ENCODE data around the gene SERPINA5. TPM values are rescaled to one million over a fixed set of nuclear protein-coding genes. Genes with fewer than 3 reads are reported as not detected.
A peak's percentile ranks its signal among the peaks of the same experiment; 100 is the strongest.
"Not testable (repeated sequence)": the region's sequence is repeated elsewhere in the genome, so short reads cannot be mapped to it uniquely, and the experiment has no call there.

SERPINA5 gene
- total and polyA plus RNA-seq, 9 donors, result 0.05 to 1.2 (median 0.29) TPM; not detected in 2

DNA sequence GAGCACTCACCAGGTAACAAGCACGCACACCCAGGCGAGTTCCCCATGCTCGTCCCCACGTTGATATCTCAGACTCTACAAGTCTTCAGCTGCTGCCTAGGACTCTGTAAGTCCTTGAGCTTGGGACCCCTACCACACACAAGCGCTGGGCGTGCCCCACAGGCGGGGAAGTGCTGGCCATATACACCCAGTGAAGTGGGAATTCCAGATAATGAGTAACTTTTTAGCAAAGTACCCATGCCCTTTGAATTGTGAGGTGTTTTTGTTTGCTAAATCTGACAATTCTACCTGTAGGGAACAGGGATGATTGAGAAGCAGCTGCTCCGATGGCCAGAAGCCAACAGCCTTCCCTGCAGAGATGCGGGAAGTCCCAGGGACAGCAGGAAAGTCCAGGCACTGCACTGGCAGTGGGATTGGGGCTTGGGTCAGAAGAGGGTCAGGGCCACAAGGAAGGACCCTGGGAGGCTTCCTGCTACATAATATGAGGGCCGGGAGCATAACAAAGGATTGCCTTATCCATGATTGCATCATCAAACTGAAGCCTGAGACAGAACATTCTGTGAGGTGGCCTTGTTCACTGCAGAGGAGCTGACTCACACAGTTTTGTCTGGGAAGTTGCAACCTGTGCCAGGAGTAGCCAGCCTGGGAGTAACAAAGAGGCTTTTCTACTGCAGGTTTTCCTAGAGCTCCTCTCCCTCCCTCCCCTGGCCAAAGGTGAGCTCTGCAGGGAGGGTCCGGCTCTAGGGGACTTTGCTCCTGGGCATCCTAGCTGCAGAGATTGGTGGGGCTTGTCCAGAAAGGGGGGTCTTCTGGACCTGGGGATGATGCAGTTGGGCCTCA is 17.8 kb downstream of the SERPINA5 start:
- peak; percentile 37 for DNase-seq
- H3K36me3 ChIP-seq (ENCODE audit: control insufficient read depth, insufficient read depth, low read length), result no peaks in the 10 kb centered on the region
- H3K27ac ChIP-seq (ENCODE audit: low read length), result no peak overlapping the region
- H3K9me3 ChIP-seq (replicated peaks; ENCODE audit: control insufficient read depth, low read depth, low read length), result no peaks in the 10 kb centered on the region
- no peaks in the 10 kb centered on the region for H3K27me3 ChIP-seq (ENCODE audit: control insufficient read depth, insufficient read depth, low read length)
- 62% methylated on average over 6 of the region's 11 CpGs for WGBS (ENCODE audit: insufficient coverage)
- peaks cover 11% of the 10 kb centered on the region for H3K4me1 ChIP-seq (ENCODE audit: control insufficient read depth, insufficient read depth, low read length)
- H3K4me3 ChIP-seq (ENCODE audit: low read length), result no peak overlapping the region

DNA sequence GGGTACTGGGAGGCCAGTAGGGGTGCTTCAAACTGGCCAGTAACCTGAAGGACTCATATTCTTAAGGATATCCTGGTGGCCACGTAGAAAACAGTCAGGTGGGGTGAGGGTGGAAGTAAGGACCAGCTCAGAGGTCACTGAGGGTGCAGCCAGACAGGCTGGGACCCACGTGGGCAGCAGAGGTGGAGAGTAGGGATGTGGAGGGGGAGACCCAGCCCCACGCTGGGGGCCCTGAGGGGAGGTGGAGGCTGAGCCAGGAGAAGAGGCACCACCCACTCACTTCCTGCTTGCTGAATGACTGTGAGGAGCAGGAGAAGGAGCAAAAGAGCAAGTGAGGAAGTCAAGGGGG is 18.4 kb downstream of the SERPINA5 start:
- no peaks in the 10 kb centered on the region for H3K9me3 ChIP-seq (replicated peaks; ENCODE audit: control insufficient read depth, low read depth, low read length)
- no peak for DNase-seq
- H3K27ac ChIP-seq (ENCODE audit: low read length), result no peak overlapping the region
- H3K4me1 ChIP-seq (ENCODE audit: control insufficient read depth, insufficient read depth, low read length), result peaks cover 11% of the 10 kb centered on the region
- 34% methylated on average over 3 of the region's 3 CpGs for WGBS (ENCODE audit: insufficient coverage)
- H3K27me3 ChIP-seq (ENCODE audit: control insufficient read depth, insufficient read depth, low read length), result no peaks in the 10 kb centered on the region
- no peaks in the 10 kb centered on the region for H3K36me3 ChIP-seq (ENCODE audit: control insufficient read depth, insufficient read depth, low read length)
- H3K4me3 ChIP-seq (ENCODE audit: low read length), result no peak overlapping the region

DNA sequence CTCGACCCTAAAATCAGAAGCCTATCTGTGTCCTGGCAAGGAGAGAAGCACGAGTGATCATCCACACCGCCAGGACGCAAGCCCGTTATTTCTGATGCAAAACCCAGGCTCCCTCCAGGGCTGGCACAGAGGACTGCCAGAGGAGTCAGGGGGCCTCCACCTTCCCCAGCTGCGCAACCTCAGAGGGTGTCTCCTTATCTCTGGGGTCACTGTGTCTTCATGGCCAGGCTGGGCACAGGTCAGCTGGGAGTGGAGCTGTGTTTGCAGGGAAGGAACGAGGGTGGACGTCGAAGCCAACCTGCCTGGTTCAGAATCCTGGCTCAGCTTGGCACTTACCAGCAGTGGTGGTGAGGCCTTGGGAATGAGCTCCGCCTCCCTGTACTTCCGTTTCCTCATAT is 18.9 kb downstream of the SERPINA5 start:
- Histone ChIP-seq H3K4me3 (ENCODE audit: low read length) (no peak overlapping the region), H3K27me3 (ENCODE audit: control insufficient read depth, insufficient read depth, low read length) (no peaks in the 10 kb centered on the region), H3K9me3 (replicated peaks; ENCODE audit: control insufficient read depth, low read depth, low read length) (no peaks in the 10 kb centered on the region), H3K4me1 (ENCODE audit: control insufficient read depth, insufficient read depth, low read length) (peaks cover 11% of the 10 kb centered on the region), H3K27ac (ENCODE audit: low read length) (no peak overlapping the region), H3K36me3 (ENCODE audit: control insufficient read depth, insufficient read depth, low read length) (no peaks in the 10 kb centered on the region)
- WGBS (ENCODE audit: insufficient coverage), result 82% methylated on average over 9 of the region's 11 CpGs
- no peak for DNase-seq

DNA sequence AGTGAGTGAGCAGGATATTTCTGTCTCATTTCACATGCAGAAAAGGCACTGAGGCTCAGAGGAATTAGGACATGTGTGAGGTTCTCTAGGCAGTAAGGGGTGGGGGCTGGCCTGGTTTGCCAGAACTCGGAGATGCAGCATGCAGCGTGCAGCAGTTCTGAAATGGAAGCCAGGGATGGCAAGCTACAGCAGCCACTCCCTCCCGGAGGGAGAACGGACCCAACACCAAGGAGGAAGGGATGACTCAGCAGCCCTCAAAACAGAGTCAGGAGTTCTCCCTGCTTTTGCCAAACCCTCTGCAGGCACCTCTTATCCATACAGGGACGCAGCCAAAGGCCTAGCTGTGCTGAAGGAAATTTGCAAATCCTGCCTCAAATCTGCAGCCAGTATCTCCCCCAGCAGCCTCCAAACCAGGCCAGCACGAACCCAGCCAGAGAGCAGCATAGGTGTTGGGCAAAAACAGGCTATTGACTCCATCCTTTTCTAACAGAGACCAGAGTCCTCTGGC is 20.7 kb downstream of the SERPINA5 start:
- Histone ChIP-seq H3K27ac (ENCODE audit: low read length) (no peak overlapping the region), H3K4me3 (ENCODE audit: low read length) (no peak overlapping the region), H3K9me3 (replicated peaks; ENCODE audit: control insufficient read depth, low read depth, low read length) (no peaks in the 10 kb centered on the region), H3K36me3 (ENCODE audit: control insufficient read depth, insufficient read depth, low read length) (no peaks in the 10 kb centered on the region), H3K27me3 (ENCODE audit: control insufficient read depth, insufficient read depth, low read length) (no peaks in the 10 kb centered on the region), H3K4me1 (ENCODE audit: control insufficient read depth, insufficient read depth, low read length) (peaks cover 17% of the 10 kb centered on the region)
- 12% methylated on average over 6 of the region's 6 CpGs for WGBS (ENCODE audit: insufficient coverage)
- peak; percentile 88 for DNase-seq

DNA sequence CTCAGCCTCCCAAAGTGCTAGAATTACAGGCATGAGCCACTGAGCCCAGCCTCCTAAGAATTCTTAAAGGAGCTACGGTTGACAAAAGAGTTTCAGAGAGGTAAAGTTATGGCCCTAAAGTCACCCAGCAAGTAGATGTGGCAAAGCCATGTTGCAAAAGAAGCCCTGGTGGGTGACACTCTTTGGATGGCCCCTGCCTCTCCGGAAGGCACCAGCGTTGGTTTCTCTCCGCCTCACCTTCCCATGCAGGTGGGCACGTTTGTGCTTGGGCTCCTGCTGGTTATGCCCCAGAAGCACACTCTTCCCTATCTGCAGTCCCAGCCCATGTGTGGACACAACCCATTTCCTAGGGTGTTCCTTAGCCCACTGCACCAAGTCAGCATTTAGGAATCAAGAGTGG is 21.5 kb downstream of the SERPINA5 start:
- no peaks in the 10 kb centered on the region for H3K36me3 ChIP-seq (ENCODE audit: control insufficient read depth, insufficient read depth, low read length)
- DNase-seq, result no peak
- H3K27ac ChIP-seq (ENCODE audit: low read length), result no peak overlapping the region
- no peaks in the 10 kb centered on the region for H3K27me3 ChIP-seq (ENCODE audit: control insufficient read depth, insufficient read depth, low read length)
- H3K4me3 ChIP-seq (ENCODE audit: low read length), result no peak overlapping the region
- 93% methylated on average over 4 of the region's 5 CpGs for whole genome bisulfite sequencing (ENCODE audit: insufficient coverage)
- H3K4me1 ChIP-seq (ENCODE audit: control insufficient read depth, insufficient read depth, low read length), result peaks cover 17% of the 10 kb centered on the region
- no peaks in the 10 kb centered on the region for H3K9me3 ChIP-seq (replicated peaks; ENCODE audit: control insufficient read depth, low read depth, low read length)

DNA sequence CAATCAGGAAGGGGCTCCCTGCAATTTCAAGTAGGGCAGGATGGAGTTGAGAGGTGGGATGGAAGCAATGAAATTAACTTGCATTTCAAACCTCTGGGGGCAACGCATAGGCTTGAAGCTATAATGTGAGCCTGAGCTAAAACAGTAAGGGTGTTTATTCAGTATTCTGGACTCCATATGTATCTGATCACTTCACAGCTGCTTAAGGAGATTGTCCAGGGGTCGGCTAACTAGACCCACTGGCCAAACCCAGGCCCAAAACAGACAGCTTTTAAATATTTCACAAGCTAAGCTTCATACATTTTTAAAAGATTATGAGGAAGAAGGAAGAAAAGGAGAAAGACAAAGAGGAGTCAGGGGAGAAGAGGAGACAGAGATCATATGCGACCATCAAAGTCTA is 24.1 kb downstream of the SERPINA5 start:
- Histone ChIP-seq H3K27ac (ENCODE audit: low read length) (no peak overlapping the region), H3K36me3 (ENCODE audit: control insufficient read depth, insufficient read depth, low read length) (no peaks in the 10 kb centered on the region), H3K4me1 (ENCODE audit: control insufficient read depth, insufficient read depth, low read length) (peaks cover 5% of the 10 kb centered on the region), H3K4me3 (ENCODE audit: low read length) (no peak overlapping the region), H3K27me3 (ENCODE audit: control insufficient read depth, insufficient read depth, low read length) (no peaks in the 10 kb centered on the region), H3K9me3 (replicated peaks; ENCODE audit: control insufficient read depth, low read depth, low read length) (no peaks in the 10 kb centered on the region)
- no CpG with 5 or more reads among the region's 3 CpGs for WGBS (ENCODE audit: insufficient coverage)
- DNase-seq, result no peak

DNA sequence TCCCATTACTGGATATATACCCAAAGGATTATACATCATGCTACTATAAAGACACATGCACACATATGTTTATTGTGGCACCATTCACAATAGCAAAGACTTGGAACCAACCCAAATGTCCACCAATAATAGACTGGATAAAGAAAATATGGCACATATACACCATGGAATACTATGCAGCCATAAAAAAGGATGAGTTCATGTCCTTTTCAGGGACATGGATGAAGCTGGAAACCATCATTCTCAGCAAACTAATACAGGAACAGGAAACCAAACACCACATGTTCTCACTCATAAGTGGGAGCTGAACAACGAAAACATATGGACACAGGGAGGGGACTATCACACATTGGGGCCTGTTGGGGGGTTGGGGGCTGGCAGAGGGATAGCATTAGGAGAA is 27.7 kb downstream of the SERPINA5 start:
- not testable (repeated sequence) for H3K36me3 ChIP-seq (ENCODE audit: control insufficient read depth, insufficient read depth, low read length); H3K9me3 ChIP-seq (replicated peaks; ENCODE audit: control insufficient read depth, low read depth, low read length); H3K27me3 ChIP-seq (ENCODE audit: control insufficient read depth, insufficient read depth, low read length); DNase-seq; H3K4me3 ChIP-seq (ENCODE audit: low read length); H3K27ac ChIP-seq (ENCODE audit: low read length); H3K4me1 ChIP-seq (ENCODE audit: control insufficient read depth, insufficient read depth, low read length)
- WGBS (ENCODE audit: insufficient coverage), result no CpG with 5 or more reads among the region's 1 CpG

DNA sequence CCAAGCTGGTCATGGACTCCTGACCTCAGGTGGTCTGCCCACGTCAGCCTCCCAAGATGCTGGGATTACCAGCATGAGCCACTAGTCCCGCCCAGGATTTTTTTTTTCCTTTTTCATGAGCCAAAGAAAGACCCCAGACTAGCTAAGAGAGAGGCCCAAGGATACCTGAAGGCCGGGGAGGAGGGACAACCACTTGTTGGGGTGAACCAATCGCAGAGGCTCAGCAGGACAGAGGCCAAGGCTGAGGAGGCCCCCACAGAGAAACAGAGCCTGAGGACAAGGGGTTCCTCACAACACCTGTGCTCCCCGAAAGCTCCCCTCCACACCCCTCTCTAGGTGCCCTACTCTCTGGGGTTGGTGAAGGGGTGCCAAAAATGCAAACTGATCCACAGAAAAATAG is 30.0 kb downstream of the SERPINA5 start:
- no peaks in the 10 kb centered on the region for H3K9me3 ChIP-seq (replicated peaks; ENCODE audit: control insufficient read depth, low read depth, low read length)
- no peak overlapping the region for H3K27ac ChIP-seq (ENCODE audit: low read length)
- DNase-seq, result no peak
- no peaks in the 10 kb centered on the region for H3K36me3 ChIP-seq (ENCODE audit: control insufficient read depth, insufficient read depth, low read length)
- H3K27me3 ChIP-seq (ENCODE audit: control insufficient read depth, insufficient read depth, low read length), result no peaks in the 10 kb centered on the region
- peaks cover 9% of the 10 kb centered on the region for H3K4me1 ChIP-seq (ENCODE audit: control insufficient read depth, insufficient read depth, low read length)
- H3K4me3 ChIP-seq (ENCODE audit: low read length), result no peak overlapping the region
- 75% methylated on average over 3 of the region's 5 CpGs for WGBS (ENCODE audit: insufficient coverage)

DNA sequence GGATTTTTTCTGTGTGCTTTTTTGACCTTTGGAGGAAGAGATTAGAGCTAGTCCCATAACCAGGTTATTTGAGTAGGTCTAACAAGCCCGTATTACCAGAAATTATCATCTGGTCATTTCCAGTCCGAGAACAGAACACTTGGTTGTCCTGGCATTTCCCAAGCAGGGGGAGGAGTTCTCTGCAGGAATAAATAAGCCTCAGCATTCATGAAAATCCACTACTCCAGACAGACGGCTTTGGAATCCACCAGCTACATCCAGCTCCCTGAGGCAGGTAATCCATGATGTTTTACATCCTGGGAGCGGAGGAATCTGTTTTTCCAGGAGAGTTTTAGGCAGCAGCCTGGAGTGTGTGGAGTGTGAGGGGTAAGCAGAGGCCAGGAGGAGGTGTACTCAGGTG is 30.9 kb downstream of the SERPINA5 start, which contains the start of gene SERPINA3:
Gene SERPINA3, plus strand, starts transcription at position 218 of the 400 bp plus-strand sequence. CDS start 2,051 bp downstream, outside the sequence.
- peaks cover 6% of the 10 kb centered on the region for H3K9me3 ChIP-seq (replicated peaks; ENCODE audit: control insufficient read depth, low read depth, low read length)
- peaks cover 4% of the 10 kb centered on the region for H3K4me1 ChIP-seq (ENCODE audit: control insufficient read depth, insufficient read depth, low read length)
- H3K27me3 ChIP-seq (ENCODE audit: control insufficient read depth, insufficient read depth, low read length), result no peaks in the 10 kb centered on the region
- no peak within 1 kb of the TSS for H3K4me3 ChIP-seq (ENCODE audit: low read length)
- WGBS (ENCODE audit: insufficient coverage), result 50% methylated on average over 2 of the region's 4 CpGs
- no peaks in the 10 kb centered on the region for H3K36me3 ChIP-seq (ENCODE audit: control insufficient read depth, insufficient read depth, low read length)
- peak; percentile 10 for DNase-seq
- no peak within 1 kb of the TSS for H3K27ac ChIP-seq (ENCODE audit: low read length)

DNA sequence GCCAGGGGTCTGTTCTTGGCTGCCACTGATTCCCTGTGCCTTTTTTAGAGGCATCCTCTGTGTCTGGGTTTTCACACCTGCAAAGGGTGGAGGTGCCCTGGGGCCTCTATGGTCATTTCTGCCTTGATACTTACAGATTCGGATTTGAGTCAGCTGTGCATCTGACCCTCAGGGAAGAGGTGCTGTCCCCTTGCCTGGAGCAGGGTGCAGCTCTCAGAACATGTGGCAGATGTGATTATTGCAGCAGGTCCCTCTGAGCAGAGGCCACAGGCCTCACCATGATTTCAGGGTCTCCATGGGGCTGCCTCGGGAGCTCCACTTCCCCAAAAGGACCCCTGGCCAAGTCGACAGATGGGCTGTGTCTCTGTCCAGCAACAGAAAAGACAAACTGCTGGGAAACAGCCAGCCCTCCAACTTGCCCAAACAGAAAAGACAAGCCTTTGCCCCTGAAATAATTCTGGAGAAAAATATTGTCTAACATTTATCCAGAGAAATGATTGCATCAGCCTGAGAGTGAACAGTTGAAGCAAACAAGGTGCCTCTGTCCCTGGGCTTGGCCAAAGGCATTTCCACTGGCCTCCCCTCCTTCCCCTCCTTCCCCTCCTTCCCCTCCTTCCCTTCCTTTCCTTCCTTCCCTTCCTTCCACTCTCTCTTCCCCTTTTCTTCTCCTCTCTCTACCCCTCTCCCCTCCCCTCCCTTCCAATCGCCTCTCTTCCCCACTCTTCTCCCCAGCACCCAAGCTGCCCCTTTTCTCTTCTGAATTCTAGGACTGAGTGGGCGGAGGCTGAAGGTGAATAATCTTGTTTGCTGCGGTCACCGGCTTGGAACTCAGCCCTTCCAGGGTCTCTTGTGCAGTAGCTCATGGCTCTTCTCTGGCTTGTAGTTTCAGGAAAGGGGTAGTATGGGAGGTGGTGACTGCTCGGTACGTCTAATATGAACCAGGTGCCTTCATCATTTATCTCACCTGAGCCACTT is 31.6 kb downstream of the SERPINA5 start:
- H3K9me3 ChIP-seq (replicated peaks; ENCODE audit: control insufficient read depth, low read depth, low read length), result peaks cover 7% of the 10 kb centered on the region
- H3K36me3 ChIP-seq (ENCODE audit: control insufficient read depth, insufficient read depth, low read length), result no peaks in the 10 kb centered on the region
- no peak overlapping the region for H3K4me3 ChIP-seq (ENCODE audit: low read length)
- no peak overlapping the region for H3K27ac ChIP-seq (ENCODE audit: low read length)
- 17% methylated on average over 4 of the region's 9 CpGs for WGBS (ENCODE audit: insufficient coverage)
- H3K27me3 ChIP-seq (ENCODE audit: control insufficient read depth, insufficient read depth, low read length), result no peaks in the 10 kb centered on the region
- peak; percentile 16 for DNase-seq
- H3K4me1 ChIP-seq (ENCODE audit: control insufficient read depth, insufficient read depth, low read length), result peaks cover 4% of the 10 kb centered on the region
